Activated naive CD8-positive, alpha-beta T cell treated with anti-CD3 and anti-CD28 coated beads, Interleukin-2, amount 10 ng/mL, durations not matched to agents 7 days and 5 days (primary cell): ENCODE measurements around the gene IQSEC2. TPM values are rescaled to one million over a fixed set of nuclear protein-coding genes. Genes with fewer than 3 reads are reported as not detected.

Experiments used
- ATAC-seq: fragments of 150-1000 bp; cut with Tn5 transposase; one replicate; pipeline ENCODE4 v1.10.0; 2021; ENCODE audit warnings: low read depth, moderate library complexity
- POLR2A ChIA-PET: fragments of 350-600 bp; sonication (Branson Sonifier 250); formaldehyde crosslinking; loops from one replicate; lab custom pipeline; 2021; ENCODE audit warnings: antibody characterized with exemption; lab: Charles Lee
- DNase-seq: peaks from one replicate; pipeline ENCODE4 v3.0.0; 2021
- H3K27ac Mint-ChIP-seq: one replicate; pipeline ENCODE4 v1.8.0; 2022; ENCODE audit warnings: mild to moderate bottlenecking, mixed read lengths
- H3K27me3 Mint-ChIP-seq: one replicate; pipeline ENCODE4 v1.8.0; 2022; ENCODE audit warnings: mild to moderate bottlenecking, moderate library complexity, mixed read lengths
- H3K36me3 Mint-ChIP-seq: one replicate; pipeline ENCODE4 v1.8.0; 2021; ENCODE audit warnings: mild to moderate bottlenecking, mixed read lengths
- H3K4me1 Mint-ChIP-seq: one replicate; pipeline ENCODE4 v1.8.0; 2021; ENCODE audit warnings: mixed read lengths
- H3K4me3 Mint-ChIP-seq: one replicate; pipeline ENCODE4 v1.8.0; 2022; ENCODE audit warnings: mild to moderate bottlenecking, moderate library complexity, mixed read lengths
- H3K9me3 Mint-ChIP-seq: one replicate; pipeline ENCODE4 v1.8.0; 2021; ENCODE audit warnings: mixed read lengths
- total RNA-seq, 2 experiments: library from RNA; stranded (reverse); gene quantifications; one replicate each; pipeline ENCODE4 v1.2.3, GENCODE V29; 2021

The IQSEC2 gene
- total RNA-seq, 2 experiments from 2014 or later, result 0.82 to 0.83 TPM

- no peak overlapping the region for H3K27ac Mint-ChIP-seq
- no peaks in the 10 kb centered on the region for H3K9me3 Mint-ChIP-seq
- peaks cover under 1% of the 10 kb centered on the region for H3K27me3 Mint-ChIP-seq
- H3K4me1 Mint-ChIP-seq, result peaks cover 2% of the 10 kb centered on the region
- ATAC-seq (no peak), DNase-seq (no peak)
- POLR2A ChIA-PET, result no interaction called here
- H3K36me3 Mint-ChIP-seq, result no peaks in the 10 kb centered on the region
- no peak overlapping the region for H3K4me3 Mint-ChIP-seq
These were observed 25.6 kb downstream of the IQSEC2 start for GRCh38 chrX:53255738-53256191.

- Mint-ChIP-seq H3K27ac (no peak overlapping the region), H3K4me3 (no peak overlapping the region), H3K4me1 (no peaks in the 10 kb centered on the region), H3K27me3 (no peaks in the 10 kb centered on the region), H3K36me3 (no peaks in the 10 kb centered on the region), H3K9me3 (no peaks in the 10 kb centered on the region)
- ATAC-seq (no peak), DNase-seq (no peak)
- POLR2A ChIA-PET, result no interaction called here
These were observed 26.6 kb downstream of the IQSEC2 start for GRCh38 chrX:53254570-53255461.

GRCh38 chrX:53253293-53254020 lies 27.9 kb downstream of the IQSEC2 start:
- POLR2A ChIA-PET, result no interaction called here
- no peaks in the 10 kb centered on the region for H3K4me1 Mint-ChIP-seq

GRCh38 chrX:53251307-53251706 lies 30.1 kb downstream of the IQSEC2 start:
- H3K4me3 Mint-ChIP-seq, result no peak overlapping the region
- DNase-seq (no peak), ATAC-seq (no peak)
- H3K27ac Mint-ChIP-seq, result no peak overlapping the region
- H3K27me3 Mint-ChIP-seq, result peaks cover 2% of the 10 kb centered on the region
- H3K9me3 Mint-ChIP-seq, result no peaks in the 10 kb centered on the region
- POLR2A ChIA-PET, result no interaction called here
- no peaks in the 10 kb centered on the region for H3K36me3 Mint-ChIP-seq
- no peaks in the 10 kb centered on the region for H3K4me1 Mint-ChIP-seq

More at GRCh38 chrX:53253293-53254020, 27.9 kb downstream of the IQSEC2 start:
- no peak for DNase-seq
- H3K4me3 Mint-ChIP-seq, result no peak overlapping the region
- no peak for ATAC-seq
- no peak overlapping the region for H3K27ac Mint-ChIP-seq
- H3K36me3 Mint-ChIP-seq, result no peaks in the 10 kb centered on the region
- no peaks in the 10 kb centered on the region for H3K27me3 Mint-ChIP-seq
- no peaks in the 10 kb centered on the region for H3K9me3 Mint-ChIP-seq

GRCh38 chrX:53250556-53250955 lies 30.8 kb downstream of the IQSEC2 start:
- H3K36me3 Mint-ChIP-seq, result no peaks in the 10 kb centered on the region
- no peak overlapping the region for H3K27ac Mint-ChIP-seq
- POLR2A ChIA-PET, result no interaction called here
- H3K9me3 Mint-ChIP-seq, result no peaks in the 10 kb centered on the region
- DNase-seq (no peak), ATAC-seq (no peak)
- H3K4me3 Mint-ChIP-seq, result no peak overlapping the region
- no peaks in the 10 kb centered on the region for H3K4me1 Mint-ChIP-seq
- peaks cover 5% of the 10 kb centered on the region for H3K27me3 Mint-ChIP-seq

- POLR2A ChIA-PET, result no interaction called here
- no peak overlapping the region for H3K27ac Mint-ChIP-seq
- peaks cover 5% of the 10 kb centered on the region for H3K27me3 Mint-ChIP-seq
These were observed 31.9 kb downstream of the IQSEC2 start for GRCh38 chrX:53249408-53250042.

GRCh38 chrX:53247928-53248327 lies 33.5 kb downstream of the IQSEC2 start:
- no peak for DNase-seq
- POLR2A ChIA-PET, result no interaction called here
- Mint-ChIP-seq H3K4me1 (no peaks in the 10 kb centered on the region), H3K9me3 (no peaks in the 10 kb centered on the region), H3K27ac (no peak overlapping the region), H3K4me3 (no peak overlapping the region), H3K27me3 (peaks cover 5% of the 10 kb centered on the region), H3K36me3 (no peaks in the 10 kb centered on the region)
- ATAC-seq, result no peak

More at GRCh38 chrX:53249408-53250042, 31.9 kb downstream of the IQSEC2 start:
- no peaks in the 10 kb centered on the region for H3K4me1 Mint-ChIP-seq
- H3K4me3 Mint-ChIP-seq, result no peak overlapping the region
- no peak for ATAC-seq
- DNase-seq, result no peak
- H3K9me3 Mint-ChIP-seq, result no peaks in the 10 kb centered on the region
- H3K36me3 Mint-ChIP-seq, result no peaks in the 10 kb centered on the region

GRCh38 chrX:53246231-53246630 lies 35.2 kb downstream of the IQSEC2 start:
- DNase-seq (no peak), ATAC-seq (no peak)
- Mint-ChIP-seq H3K36me3 (no peaks in the 10 kb centered on the region), H3K27me3 (peaks cover 5% of the 10 kb centered on the region), H3K9me3 (no peaks in the 10 kb centered on the region), H3K4me3 (no peak overlapping the region), H3K4me1 (no peaks in the 10 kb centered on the region), H3K27ac (no peak overlapping the region)
- POLR2A ChIA-PET, result interaction anchor here (1.0 kb wide), 1 partner anchor 21 kb away, joined by 3 read pairs; the partner anchor contains the start of gene KDM5C

- no peak for ATAC-seq
- Mint-ChIP-seq H3K4me1 (no peaks in the 10 kb centered on the region), H3K4me3 (no peak overlapping the region), H3K9me3 (no peaks in the 10 kb centered on the region), H3K27me3 (peaks cover 5% of the 10 kb centered on the region), H3K36me3 (no peaks in the 10 kb centered on the region), H3K27ac (no peak overlapping the region)
- DNase-seq, result no peak
- POLR2A ChIA-PET, result interaction anchor here (0.7 kb wide), 1 partner anchor 1936 kb away, joined by 3 read pairs; no protein-coding TSS in a partner anchor
These were observed 36.8 kb downstream of the IQSEC2 start for GRCh38 chrX:53244610-53245009.

GRCh38 chrX:53242310-53242709 lies 39.1 kb downstream of the IQSEC2 start:
- H3K9me3 Mint-ChIP-seq, result no peaks in the 10 kb centered on the region
- H3K4me1 Mint-ChIP-seq, result no peaks in the 10 kb centered on the region
- POLR2A ChIA-PET, result no interaction called here
- no peak overlapping the region for H3K27ac Mint-ChIP-seq
- H3K27me3 Mint-ChIP-seq, result peaks cover 5% of the 10 kb centered on the region
- no peak overlapping the region for H3K4me3 Mint-ChIP-seq
- no peaks in the 10 kb centered on the region for H3K36me3 Mint-ChIP-seq
- no peak for ATAC-seq
- DNase-seq, result no peak

- no peak overlapping the region for H3K4me3 Mint-ChIP-seq
- DNase-seq, result no peak
- no peaks in the 10 kb centered on the region for H3K4me1 Mint-ChIP-seq
- H3K36me3 Mint-ChIP-seq, result no peaks in the 10 kb centered on the region
- no peak for ATAC-seq
- H3K27ac Mint-ChIP-seq, result no peak overlapping the region
- peaks cover 7% of the 10 kb centered on the region for H3K27me3 Mint-ChIP-seq
- POLR2A ChIA-PET, result no interaction called here
- no peaks in the 10 kb centered on the region for H3K9me3 Mint-ChIP-seq
These were observed 39.8 kb downstream of the IQSEC2 start for GRCh38 chrX:53241558-53241957.

- ATAC-seq (peak; percentile 36), DNase-seq (no peak)
- H3K27ac Mint-ChIP-seq, result no peak overlapping the region
These were observed 41.9 kb downstream of the IQSEC2 start for GRCh38 chrX:53239474-53239873.

GRCh38 chrX:53237056-53237455 lies 44.3 kb downstream of the IQSEC2 start:
- Mint-ChIP-seq H3K27ac (no peak overlapping the region), H3K27me3 (peaks cover 3% of the 10 kb centered on the region), H3K9me3 (no peaks in the 10 kb centered on the region), H3K4me1 (no peaks in the 10 kb centered on the region), H3K36me3 (no peaks in the 10 kb centered on the region), H3K4me3 (no peak overlapping the region)
- DNase-seq (no peak), ATAC-seq (no peak)
- POLR2A ChIA-PET, result interaction anchor here (1.0 kb wide), 1 partner anchor 11 kb away, joined by 3 read pairs; no protein-coding TSS in a partner anchor

More at GRCh38 chrX:53239474-53239873, 41.9 kb downstream of the IQSEC2 start:
- H3K36me3 Mint-ChIP-seq, result no peaks in the 10 kb centered on the region
- POLR2A ChIA-PET, result interaction anchor here (1.2 kb wide), 1 partner anchor 14 kb away, joined by 4 read pairs; no protein-coding TSS in a partner anchor
- H3K4me3 Mint-ChIP-seq, result no peak overlapping the region
- H3K27me3 Mint-ChIP-seq, result peaks cover 3% of the 10 kb centered on the region
- no peaks in the 10 kb centered on the region for H3K4me1 Mint-ChIP-seq
- no peaks in the 10 kb centered on the region for H3K9me3 Mint-ChIP-seq
